HG02852 (cell line): ENCODE data around the gene ACVR1B.
"Not testable (repeated sequence)": the region's sequence is repeated elsewhere in the genome, so short reads cannot be mapped to it uniquely, and the experiment has no call there.

Experiments used
- ATAC-seq: cut with Tn5 transposase; IDR thresholded peaks from one replicate; pipeline ENCODE4 v1.9.1; 2021; ENCODE audit warnings: mild to moderate bottlenecking, moderate library complexity; ENCODE audit not compliant: unreplicated experiment

Gene ACVR1B

GRCh38 chr12:51969643-51970042 lies 18.1 kb downstream of the ACVR1B start:
- ATAC-seq, result no peak

DNA sequence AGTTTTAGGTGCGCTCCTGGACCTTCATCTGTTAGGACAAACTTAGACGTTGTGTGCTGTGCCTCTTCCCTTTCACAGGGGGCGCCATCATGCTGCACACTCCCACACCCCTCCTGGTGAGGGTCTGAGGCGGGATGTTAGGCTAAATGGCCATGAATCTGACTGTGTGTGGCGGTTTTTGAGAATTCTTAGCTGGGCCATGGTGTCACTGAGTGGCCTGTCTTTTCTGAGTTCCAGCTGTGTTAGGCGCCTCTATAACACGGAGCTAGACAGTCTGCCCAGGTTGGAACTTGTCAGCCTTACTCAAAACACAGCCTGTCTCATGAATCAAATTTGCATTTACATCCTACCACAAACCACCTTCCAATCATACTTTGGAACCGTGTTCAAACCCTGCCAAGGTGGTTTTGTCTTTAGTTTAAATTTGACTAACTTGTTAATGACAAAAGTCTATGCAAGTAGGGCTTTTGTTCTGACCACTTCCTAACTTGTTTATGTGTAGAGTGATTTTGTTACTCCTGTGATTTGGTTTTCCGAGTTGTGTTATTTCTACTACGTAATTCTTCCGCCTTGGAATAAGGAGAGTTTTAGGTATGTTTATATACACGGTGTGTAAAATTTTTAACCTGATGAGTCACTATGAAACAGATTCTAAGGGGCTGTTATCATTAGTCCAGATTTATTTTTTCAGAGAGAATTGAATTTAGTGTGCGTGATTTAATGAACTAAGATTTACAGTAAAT lies 19.6 kb downstream of the ACVR1B start:
- peak; percentile 91 for ATAC-seq

DNA sequence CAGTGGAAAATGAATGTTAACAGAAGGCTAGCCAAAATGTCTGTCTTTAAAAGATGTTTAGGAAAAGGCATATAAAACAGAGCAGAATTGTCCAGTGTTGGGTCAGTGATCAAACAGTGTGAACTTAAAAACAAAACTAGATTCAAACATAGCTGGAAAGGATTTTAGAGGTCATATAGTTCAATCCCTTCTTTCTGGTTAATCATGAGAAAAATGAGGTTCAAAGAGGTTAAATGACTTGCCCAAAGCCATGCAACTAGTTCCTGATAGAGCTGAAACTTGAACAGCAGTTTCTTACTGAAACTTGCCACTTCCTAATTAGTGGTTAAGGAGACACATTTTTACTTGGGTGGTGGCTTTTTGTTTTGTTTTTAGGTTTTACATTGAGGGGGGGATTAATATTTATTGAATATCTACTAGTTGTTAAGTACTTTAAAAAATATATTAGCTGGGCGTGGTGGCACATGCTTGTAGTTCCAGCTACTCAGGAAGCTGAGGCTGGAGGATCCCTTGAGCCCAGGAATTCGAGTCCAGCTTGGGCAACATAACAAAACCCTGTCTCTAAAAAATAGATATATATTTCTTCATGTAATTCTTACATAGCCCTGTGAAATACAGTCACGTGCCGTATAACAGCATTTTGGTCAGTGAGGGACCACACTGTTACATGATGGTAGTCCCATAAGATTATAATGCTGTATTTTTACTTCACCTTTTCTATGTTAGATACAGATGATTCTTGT lies 20.4 kb downstream of the ACVR1B start:
- no peak for ATAC-seq

DNA sequence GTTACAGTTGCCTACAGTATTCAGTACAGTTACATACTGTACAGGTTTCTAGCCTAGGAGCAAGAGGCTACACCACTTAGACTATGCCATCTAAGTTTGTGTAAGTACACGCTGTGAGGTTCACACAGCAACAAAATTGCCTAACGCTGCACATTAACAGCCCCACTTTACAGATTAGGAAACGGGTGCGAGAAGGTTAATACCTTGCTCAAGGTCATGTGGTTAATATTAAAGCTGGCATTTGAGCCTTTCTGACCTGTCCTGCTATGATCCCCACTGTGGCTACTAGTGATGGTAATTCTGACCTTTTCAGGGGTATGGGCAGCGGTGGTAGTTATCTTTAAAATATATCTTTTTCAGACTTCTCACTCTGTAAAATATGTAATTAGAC lies 20.9 kb downstream of the ACVR1B start:
- no peak for ATAC-seq

GRCh38 chr12:51972849-51973273 lies 21.4 kb downstream of the ACVR1B start:
- ATAC-seq, result no peak

DNA sequence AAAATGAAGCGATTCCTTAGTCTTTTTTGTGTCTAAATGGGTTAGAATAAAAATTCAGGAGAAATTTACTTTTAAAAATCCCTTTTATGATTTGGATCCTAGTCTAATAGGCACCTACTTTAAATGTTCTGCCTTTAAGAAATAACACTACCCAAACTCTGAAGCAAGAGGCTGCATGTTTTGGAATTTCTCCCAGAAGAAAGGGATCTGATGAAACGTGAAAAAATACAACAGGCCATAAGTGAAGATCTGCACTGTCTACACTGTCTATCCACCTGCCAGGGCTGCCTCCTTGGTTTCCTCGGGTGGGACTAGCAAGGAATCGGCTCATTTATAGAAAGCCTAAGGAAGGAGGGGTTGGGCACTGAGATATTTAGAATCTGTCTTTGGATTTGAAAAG lies 22.1 kb downstream of the ACVR1B start:
- ATAC-seq, result no peak

- no peak for ATAC-seq
Measured at GRCh38 chr12:51974646-51975045, 23.1 kb downstream of the ACVR1B start.

- no peak for ATAC-seq
Measured at GRCh38 chr12:51975196-51975595, 23.7 kb downstream of the ACVR1B start.

DNA sequence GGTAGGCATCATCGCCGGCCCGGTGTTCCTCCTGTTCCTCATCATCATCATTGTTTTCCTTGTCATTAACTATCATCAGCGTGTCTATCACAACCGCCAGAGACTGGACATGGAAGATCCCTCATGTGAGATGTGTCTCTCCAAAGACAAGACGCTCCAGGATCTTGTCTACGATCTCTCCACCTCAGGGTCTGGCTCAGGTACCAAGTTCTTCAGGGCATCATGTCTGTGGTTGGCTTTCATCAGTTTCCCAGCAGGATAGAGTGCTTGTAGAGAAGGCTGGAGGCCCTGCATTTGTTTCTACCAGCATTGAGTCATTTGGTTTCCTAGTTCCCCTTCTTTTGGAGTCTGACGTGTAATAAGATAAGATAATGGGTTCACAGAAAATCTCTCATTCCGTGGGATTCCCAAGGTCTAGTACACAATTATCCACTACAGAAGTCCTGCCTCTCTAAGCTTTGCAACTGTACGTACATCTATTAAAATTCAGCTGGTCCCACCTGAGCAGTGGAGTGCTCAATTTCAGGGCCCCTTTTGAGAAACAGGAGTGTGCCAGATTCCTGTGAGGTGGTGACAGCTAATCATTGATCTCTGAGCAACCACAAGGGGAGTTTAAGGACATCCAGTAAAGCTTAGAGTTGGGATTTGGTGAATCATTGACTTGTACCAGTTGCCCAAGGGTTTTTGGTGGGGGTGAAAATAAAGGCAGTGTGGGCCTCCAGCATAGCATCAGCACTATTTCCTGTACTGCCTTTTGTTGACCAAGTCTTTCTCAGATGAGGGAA lies 25.1 kb downstream of the ACVR1B start:
- no peak for ATAC-seq

GRCh38 chr12:51977320-51977753 lies 25.8 kb downstream of the ACVR1B start:
- no peak for ATAC-seq

DNA sequence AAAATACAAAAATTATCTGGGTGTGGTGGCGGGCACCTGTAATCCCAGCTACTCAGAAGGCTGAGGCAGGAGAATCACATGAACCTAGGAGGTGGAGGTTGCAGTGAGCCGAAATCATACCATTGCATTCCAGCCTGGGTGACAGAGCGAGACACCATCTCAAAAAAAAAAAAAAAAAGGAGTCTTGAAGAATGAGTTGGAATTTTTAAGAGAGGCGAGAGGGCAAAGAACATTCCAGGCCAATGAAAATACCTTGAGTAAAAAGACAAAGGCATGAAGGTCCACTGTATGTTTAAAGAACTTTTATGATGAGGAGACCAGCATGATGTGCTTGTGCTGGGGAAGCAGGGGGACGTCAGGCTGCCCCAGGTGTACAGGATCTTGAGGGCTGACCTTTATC lies 27.8 kb downstream of the ACVR1B start:
- not testable (repeated sequence) for ATAC-seq

DNA sequence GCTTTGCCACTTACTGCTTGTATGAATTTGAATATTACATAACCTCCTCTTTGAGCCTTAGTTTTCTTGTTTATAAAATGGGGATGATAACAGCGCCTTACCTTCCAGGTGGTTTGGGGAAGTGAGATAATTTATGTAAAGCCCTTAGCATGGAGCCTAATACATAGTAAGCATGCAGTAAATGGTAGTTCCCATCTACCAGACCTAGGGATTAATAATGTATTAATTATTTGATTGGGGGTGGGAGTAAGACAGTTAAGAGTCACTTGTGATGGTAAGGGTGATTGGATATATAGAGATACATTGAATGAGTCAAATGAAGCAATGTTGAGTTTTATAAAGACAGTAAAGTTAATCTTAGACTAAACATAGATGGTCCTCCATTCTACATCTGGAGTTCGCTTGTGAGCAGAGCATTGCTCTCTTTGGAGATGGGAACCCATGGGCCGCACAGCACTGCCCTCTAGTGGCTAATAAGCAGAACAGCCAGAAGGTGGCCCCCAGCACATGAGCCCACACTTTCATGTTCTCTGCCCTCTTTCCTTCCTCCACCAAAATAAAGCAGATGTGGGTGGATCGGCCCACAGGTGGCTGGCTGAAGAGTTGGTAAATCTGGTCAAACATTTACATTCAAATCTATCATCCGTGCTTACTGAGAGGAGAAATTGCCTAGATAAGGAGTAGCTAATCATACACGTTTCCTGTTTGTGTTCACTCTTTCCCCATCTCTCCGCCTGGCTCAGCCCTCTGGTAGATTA lies 28.7 kb downstream of the ACVR1B start:
- ATAC-seq, result peak; percentile 74

- ATAC-seq, result no peak
Measured at GRCh38 chr12:51980809-51981127, 29.3 kb downstream of the ACVR1B start.

- no peak for ATAC-seq
Measured at GRCh38 chr12:51984657-51985056, 33.2 kb downstream of the ACVR1B start.

- ATAC-seq, result no peak
Measured at GRCh38 chr12:51985154-51985835, 33.8 kb downstream of the ACVR1B start.

- ATAC-seq, result no peak
Measured at GRCh38 chr12:51986834-51987233, 35.3 kb downstream of the ACVR1B start.

DNA sequence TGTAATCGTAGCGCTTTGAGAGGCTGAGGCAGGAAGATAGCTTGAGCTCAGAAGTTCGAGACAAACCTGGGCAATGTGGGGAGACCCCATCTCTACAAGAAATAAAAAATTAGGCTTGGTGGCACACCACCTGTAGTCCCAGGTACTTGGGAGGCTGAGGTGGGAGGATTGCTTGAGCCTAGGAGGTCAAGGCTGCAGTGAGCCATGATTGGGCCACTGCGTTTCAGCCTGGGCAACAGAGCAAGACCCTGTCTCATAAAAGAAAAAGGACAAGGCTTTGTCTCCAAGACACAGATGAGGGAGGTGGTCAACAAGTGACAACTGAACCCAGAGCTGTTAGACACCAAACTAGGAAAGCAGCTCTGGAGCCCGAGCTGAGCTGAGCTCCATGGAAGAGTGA lies 40.7 kb downstream of the ACVR1B start:
- no peak for ATAC-seq

GRCh38 chr12:51994539-51994820 lies 43.0 kb downstream of the ACVR1B start:
- no peak for ATAC-seq

GRCh38 chr12:51994959-51995358 lies 43.5 kb downstream of the ACVR1B start:
- no peak for ATAC-seq

DNA sequence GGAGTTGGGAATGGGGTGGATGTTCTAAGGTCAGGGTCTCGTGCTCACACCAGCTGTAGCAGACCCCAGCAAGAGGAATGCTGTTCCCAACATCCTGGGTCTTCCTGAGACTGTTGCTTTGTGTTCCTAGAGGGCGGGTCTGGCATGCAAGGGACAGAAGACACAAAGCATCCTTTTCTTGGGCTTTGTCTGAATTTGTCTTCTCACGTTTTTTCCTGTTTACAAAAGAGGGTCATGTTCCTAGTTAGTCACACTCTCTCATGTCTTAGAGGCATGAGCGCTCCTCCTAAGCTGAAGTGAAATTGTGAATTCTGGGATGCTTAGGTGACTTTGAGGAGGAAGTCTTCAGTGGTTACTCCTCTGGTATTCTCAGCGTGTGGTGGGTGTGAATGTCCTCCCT lies 45.6 kb downstream of the ACVR1B start:
- ATAC-seq, result no peak
